Activated naive CD8-positive, alpha-beta T cell treated with anti-CD3 and anti-CD28 coated beads, Interleukin-2, amount 10 ng/mL, durations not matched to agents 7 days and 5 days (primary cell): ENCODE measurements around the gene SH3BP5. TPM values are rescaled to one million over a fixed set of nuclear protein-coding genes. Genes with fewer than 3 reads are reported as not detected.

ENCODE experiments used
- ATAC-seq: fragments of 150-1000 bp; cut with Tn5 transposase; one replicate; pipeline ENCODE4 v1.10.0; 2021; ENCODE audit warnings: low read depth, moderate library complexity
- POLR2A ChIA-PET: fragments of 350-600 bp; sonication (Branson Sonifier 250); formaldehyde crosslinking; loops from one replicate; lab custom pipeline; 2021; ENCODE audit warnings: antibody characterized with exemption; lab: Charles Lee
- DNase-seq: peaks from one replicate; pipeline ENCODE4 v3.0.0; 2021
- H3K27ac Mint-ChIP-seq: one replicate; pipeline ENCODE4 v1.8.0; 2022; ENCODE audit warnings: mild to moderate bottlenecking, mixed read lengths
- H3K27me3 Mint-ChIP-seq: one replicate; pipeline ENCODE4 v1.8.0; 2022; ENCODE audit warnings: mild to moderate bottlenecking, moderate library complexity, mixed read lengths
- H3K36me3 Mint-ChIP-seq: one replicate; pipeline ENCODE4 v1.8.0; 2021; ENCODE audit warnings: mild to moderate bottlenecking, mixed read lengths
- H3K4me1 Mint-ChIP-seq: one replicate; pipeline ENCODE4 v1.8.0; 2021; ENCODE audit warnings: mixed read lengths
- H3K4me3 Mint-ChIP-seq: one replicate; pipeline ENCODE4 v1.8.0; 2022; ENCODE audit warnings: mild to moderate bottlenecking, moderate library complexity, mixed read lengths
- H3K9me3 Mint-ChIP-seq: one replicate; pipeline ENCODE4 v1.8.0; 2021; ENCODE audit warnings: mixed read lengths
- total RNA-seq, 2 experiments: library from RNA; stranded (reverse); gene quantifications; one replicate each; pipeline ENCODE4 v1.2.3, GENCODE V29; 2021

Gene SH3BP5
- total RNA-seq, 2 experiments from 2014 or later = 12.7 to 12.9 TPM

- POLR2A ChIA-PET = no interaction called here
- ATAC-seq = no peak
- peaks cover 26% of the 10 kb centered on the region for H3K36me3 Mint-ChIP-seq
Observed at GRCh38 chr3:15298504-15298903, 33.9 kb downstream of the SH3BP5 start.

GRCh38 chr3:15297608-15298350 lies 34.6 kb downstream of the SH3BP5 start:
- no peak for DNase-seq
- Mint-ChIP-seq H3K27ac (no peak overlapping the region), H3K36me3 (peaks cover 26% of the 10 kb centered on the region), H3K27me3 (peaks cover 5% of the 10 kb centered on the region), H3K4me3 (no peak overlapping the region), H3K4me1 (peaks cover 32% of the 10 kb centered on the region), H3K9me3 (no peaks in the 10 kb centered on the region)
- ATAC-seq = no peak
- POLR2A ChIA-PET = interaction anchor here (0.7 to 1.0 kb wide), 2 partner anchors 35 to 130 kb away, joined by 3 read pairs; partner anchors contain the start of genes EAF1, METTL6 and SH3BP5

More at GRCh38 chr3:15298504-15298903, 33.9 kb downstream of the SH3BP5 start:
- peaks cover 2% of the 10 kb centered on the region for H3K27me3 Mint-ChIP-seq
- no peak overlapping the region for H3K4me3 Mint-ChIP-seq
- no peak overlapping the region for H3K27ac Mint-ChIP-seq
- H3K9me3 Mint-ChIP-seq = no peaks in the 10 kb centered on the region
- peaks cover 29% of the 10 kb centered on the region for H3K4me1 Mint-ChIP-seq
- no peak for DNase-seq

DNA sequence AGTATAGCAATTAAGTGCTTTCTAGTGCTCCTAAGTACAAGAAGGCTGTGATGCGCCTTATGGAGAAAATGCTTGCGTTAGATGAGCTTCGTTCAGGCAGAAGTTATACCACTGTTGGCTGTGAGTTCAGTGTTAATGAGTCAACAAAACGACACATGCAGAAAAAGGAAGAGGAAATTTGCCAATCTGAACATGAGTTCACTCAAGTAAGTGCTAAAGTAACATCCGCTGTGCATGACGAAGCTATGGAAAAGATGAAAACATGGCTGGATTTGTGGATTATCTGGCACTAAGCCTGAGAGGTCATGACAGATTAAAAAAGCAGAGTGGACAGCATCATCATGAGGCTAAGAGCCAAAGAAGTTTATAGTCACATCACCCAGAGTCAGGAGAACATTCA lies 36.9 kb downstream of the SH3BP5 start:
- H3K36me3 Mint-ChIP-seq = peaks cover 22% of the 10 kb centered on the region
- POLR2A ChIA-PET = no interaction called here
- no peak for ATAC-seq
- no peaks in the 10 kb centered on the region for H3K9me3 Mint-ChIP-seq
- H3K27ac Mint-ChIP-seq = no peak overlapping the region
- H3K4me3 Mint-ChIP-seq = no peak overlapping the region
- peaks cover 5% of the 10 kb centered on the region for H3K27me3 Mint-ChIP-seq
- DNase-seq = no peak
- peaks cover 45% of the 10 kb centered on the region for H3K4me1 Mint-ChIP-seq

DNA sequence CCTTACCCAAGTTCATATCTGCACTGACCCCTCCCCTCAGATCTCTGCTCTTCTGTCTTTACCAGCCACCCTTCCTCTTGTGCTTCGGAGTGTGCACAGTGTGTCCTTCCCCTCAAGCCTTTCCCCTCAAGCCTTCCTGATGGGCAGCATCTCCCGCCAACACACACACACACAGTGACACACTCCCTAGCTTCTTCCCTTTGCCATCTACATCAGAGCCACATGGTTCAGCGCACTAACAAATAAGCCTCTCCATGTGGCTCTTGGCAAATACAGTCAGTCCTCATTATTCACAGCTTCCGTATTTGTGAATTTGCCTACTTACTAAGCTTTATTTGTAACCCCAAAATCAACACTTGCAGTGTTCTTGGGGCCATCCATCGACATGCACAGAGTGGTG lies 37.5 kb downstream of the SH3BP5 start:
- Mint-ChIP-seq H3K36me3 (peaks cover 20% of the 10 kb centered on the region), H3K27me3 (peaks cover 6% of the 10 kb centered on the region), H3K27ac (no peak overlapping the region), H3K4me1 (peaks cover 43% of the 10 kb centered on the region), H3K9me3 (no peaks in the 10 kb centered on the region), H3K4me3 (no peak overlapping the region)
- POLR2A ChIA-PET = no interaction called here
- DNase-seq (no peak), ATAC-seq (no peak)

GRCh38 chr3:15292765-15293522 lies 39.4 kb downstream of the SH3BP5 start:
- Mint-ChIP-seq H3K4me1 (peaks cover 44% of the 10 kb centered on the region), H3K27me3 (peaks cover 14% of the 10 kb centered on the region), H3K9me3 (peaks cover 2% of the 10 kb centered on the region), H3K4me3 (peak overlapping the region; percentile 82), H3K36me3 (peaks cover 29% of the 10 kb centered on the region), H3K27ac (no peak overlapping the region)
- DNase-seq (no peak), ATAC-seq (no peak)
- POLR2A ChIA-PET = interaction anchor here (1.1 to 1.3 kb wide), 2 partner anchors 21 to 346 kb away, joined by 3 to 6 read pairs; no protein-coding TSS in a partner anchor

DNA sequence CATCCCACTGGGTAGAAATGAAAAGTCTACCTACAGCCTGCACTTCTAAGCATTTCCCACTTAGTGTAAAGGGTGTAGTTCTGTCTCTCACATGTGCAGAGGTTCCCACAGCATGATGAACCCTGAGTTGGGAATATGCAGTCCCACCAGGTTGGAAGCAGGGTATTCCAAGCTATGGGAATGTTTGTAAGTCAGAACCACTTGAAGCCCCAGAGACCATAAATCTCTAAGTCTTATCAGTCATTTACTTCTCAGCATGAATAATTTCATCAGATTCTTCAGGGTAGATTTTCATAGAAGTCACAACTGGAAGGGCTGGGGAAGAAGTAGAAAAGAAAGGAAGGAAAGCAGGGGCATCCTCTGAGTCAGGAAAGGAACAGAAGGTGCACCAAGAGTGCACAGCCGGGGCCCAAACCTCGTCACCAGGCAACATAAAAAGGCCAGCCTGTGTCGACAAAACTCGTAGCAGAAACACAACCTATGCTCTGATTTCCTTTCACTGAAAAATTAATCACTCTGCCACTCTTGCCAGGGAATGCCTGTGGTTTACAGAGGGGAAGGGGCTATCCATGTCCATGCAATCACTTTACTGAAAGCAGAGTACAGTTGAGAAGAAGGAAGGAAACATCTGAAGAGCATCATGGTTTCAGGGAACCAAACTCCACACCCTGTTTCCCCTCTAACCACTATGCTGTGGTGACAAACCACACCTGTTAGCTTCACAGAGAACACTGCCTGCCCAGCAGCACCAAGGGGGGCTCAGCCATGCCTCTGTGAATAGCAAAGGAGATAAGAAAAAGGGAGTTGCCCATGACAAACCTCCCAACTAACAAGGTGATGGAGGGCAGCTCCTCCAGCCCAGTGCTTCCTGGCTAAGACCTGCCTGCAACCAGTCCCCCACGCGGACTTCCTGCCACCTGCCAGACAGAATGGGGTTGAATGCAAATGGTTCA lies 40.5 kb downstream of the SH3BP5 start:
- H3K4me1 Mint-ChIP-seq = peaks cover 38% of the 10 kb centered on the region
- POLR2A ChIA-PET = interaction anchor here (1.1 to 1.9 kb wide), 4 partner anchors 19 to 345 kb away, joined by 3 to 6 read pairs (median 4); no protein-coding TSS in a partner anchor
- peaks cover 2% of the 10 kb centered on the region for H3K9me3 Mint-ChIP-seq
- DNase-seq (peak; percentile 65), ATAC-seq (peak; percentile 92)
- peaks cover 22% of the 10 kb centered on the region for H3K36me3 Mint-ChIP-seq
- H3K4me3 Mint-ChIP-seq = peak overlapping the region; percentile 82
- H3K27ac Mint-ChIP-seq = peak overlapping the region; percentile 90
- peaks cover 12% of the 10 kb centered on the region for H3K27me3 Mint-ChIP-seq

DNA sequence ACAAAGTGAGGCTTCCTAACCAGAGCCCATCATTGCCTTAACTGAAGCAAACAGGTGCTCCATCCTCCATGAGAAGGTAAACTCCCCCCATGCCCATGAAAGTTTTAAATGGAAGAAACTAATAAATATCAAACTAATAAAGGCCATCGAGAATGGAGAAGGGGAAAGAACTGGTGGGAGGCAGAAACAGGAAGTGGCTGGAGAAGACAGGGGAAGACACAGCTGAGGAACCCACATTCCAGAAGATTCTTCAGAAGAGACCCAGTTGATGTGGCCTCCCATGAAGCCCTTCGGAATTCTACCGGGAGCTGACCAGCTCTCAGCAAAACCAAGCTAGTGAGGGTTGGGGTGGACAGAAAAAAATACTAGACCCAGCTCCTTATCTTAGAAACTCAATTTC lies 41.6 kb downstream of the SH3BP5 start:
- DNase-seq (no peak), ATAC-seq (no peak)
- peaks cover 37% of the 10 kb centered on the region for H3K4me1 Mint-ChIP-seq
- POLR2A ChIA-PET = interaction anchor here (1.9 kb wide), 1 partner anchor 20 kb away, joined by 4 read pairs; no protein-coding TSS in a partner anchor
- H3K27ac Mint-ChIP-seq = peak overlapping the region; percentile 33
- peaks cover 2% of the 10 kb centered on the region for H3K9me3 Mint-ChIP-seq
- H3K4me3 Mint-ChIP-seq = peak overlapping the region; percentile 26
- peaks cover 20% of the 10 kb centered on the region for H3K36me3 Mint-ChIP-seq
- peaks cover 12% of the 10 kb centered on the region for H3K27me3 Mint-ChIP-seq

- H3K27ac Mint-ChIP-seq = no peak overlapping the region
- no peak for DNase-seq
- peaks cover 19% of the 10 kb centered on the region for H3K36me3 Mint-ChIP-seq
- H3K4me3 Mint-ChIP-seq = no peak overlapping the region
- ATAC-seq = no peak
- POLR2A ChIA-PET = no interaction called here
- peaks cover 12% of the 10 kb centered on the region for H3K27me3 Mint-ChIP-seq
- peaks cover 2% of the 10 kb centered on the region for H3K9me3 Mint-ChIP-seq
- H3K4me1 Mint-ChIP-seq = peaks cover 32% of the 10 kb centered on the region
Observed at GRCh38 chr3:15289661-15290060, 42.7 kb downstream of the SH3BP5 start.

DNA sequence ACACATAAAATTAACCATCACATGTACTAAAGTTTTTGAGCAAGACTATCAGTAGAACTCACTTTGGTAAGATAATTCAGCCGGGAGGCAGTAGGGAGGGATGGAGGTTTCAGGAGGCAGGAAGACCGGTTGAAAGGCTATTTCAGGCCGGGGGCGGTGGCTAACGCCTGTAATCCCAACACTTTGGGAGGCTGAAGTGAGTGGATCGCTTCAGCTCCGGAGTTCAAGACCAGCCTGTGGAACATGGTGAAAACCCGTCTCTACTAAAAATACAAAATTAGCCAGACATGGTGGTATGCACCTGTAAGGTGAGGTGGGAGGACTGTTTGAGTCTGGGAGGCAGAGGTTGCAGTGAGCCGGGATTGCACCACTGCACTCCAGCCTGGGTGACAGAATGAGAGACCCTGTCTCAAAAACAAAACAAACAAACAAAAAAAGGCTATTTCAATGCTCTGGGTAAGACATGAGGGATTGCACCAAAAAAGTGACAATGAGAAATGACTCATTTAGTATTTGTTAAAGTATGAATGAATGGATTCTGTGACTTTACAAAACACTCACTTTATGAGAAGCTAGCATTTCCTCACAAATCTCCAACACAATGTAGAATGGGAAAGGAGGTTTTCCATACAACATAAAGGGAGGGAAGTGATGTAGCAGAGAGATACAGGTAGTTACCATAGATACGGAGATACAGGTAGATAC lies 43.9 kb downstream of the SH3BP5 start:
- peaks cover 16% of the 10 kb centered on the region for H3K36me3 Mint-ChIP-seq
- H3K9me3 Mint-ChIP-seq = peaks cover 2% of the 10 kb centered on the region
- no peak overlapping the region for H3K27ac Mint-ChIP-seq
- H3K27me3 Mint-ChIP-seq = peaks cover 12% of the 10 kb centered on the region
- peaks cover 34% of the 10 kb centered on the region for H3K4me1 Mint-ChIP-seq
- no peak for ATAC-seq
- no peak overlapping the region for H3K4me3 Mint-ChIP-seq
- POLR2A ChIA-PET = no interaction called here
- no peak for DNase-seq

DNA sequence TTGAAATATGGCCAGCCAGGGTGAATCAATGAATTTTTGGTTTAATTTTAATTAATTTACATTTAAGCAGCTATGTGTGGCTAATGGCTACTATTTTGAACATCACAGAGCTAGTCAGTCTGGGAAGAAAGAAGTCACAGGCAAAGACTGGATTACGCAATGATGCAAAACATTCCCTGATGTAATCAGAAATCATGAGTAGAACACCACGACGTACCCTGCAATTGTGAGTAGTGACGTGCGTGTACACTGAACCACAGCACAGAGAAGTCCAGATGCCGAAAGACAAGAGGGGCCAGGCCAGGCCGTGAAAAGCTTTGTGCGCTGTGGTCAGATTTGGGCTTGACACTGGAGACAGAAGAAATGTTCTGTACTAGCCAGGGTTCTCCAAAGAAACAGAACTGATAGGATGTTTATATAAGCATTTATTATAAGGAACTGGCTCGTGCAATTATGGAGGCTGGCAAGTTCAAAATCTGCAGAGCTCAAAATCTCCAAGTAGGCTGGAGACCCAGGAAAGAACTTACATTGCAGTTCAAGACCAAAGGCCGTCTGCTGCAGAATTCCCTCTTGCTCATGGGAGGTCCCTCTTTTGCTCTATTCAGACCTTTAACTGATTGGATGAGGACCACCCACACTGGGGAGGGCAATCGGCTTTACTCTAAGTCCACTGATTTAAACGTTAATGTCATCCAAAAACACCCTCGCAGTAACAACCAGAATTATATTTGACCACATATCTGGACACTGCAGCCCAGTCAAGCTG lies 44.6 kb downstream of the SH3BP5 start:
- Mint-ChIP-seq H3K4me3 (no peak overlapping the region), H3K27me3 (peaks cover 9% of the 10 kb centered on the region), H3K36me3 (peaks cover 16% of the 10 kb centered on the region), H3K9me3 (peaks cover 2% of the 10 kb centered on the region), H3K4me1 (peaks cover 30% of the 10 kb centered on the region), H3K27ac (no peak overlapping the region)
- ATAC-seq = no peak
- POLR2A ChIA-PET = interaction anchor here (0.6 kb wide), 1 partner anchor 11 kb away, joined by 3 read pairs; no protein-coding TSS in a partner anchor
- no peak for DNase-seq

GRCh38 chr3:15286022-15286421 lies 46.4 kb downstream of the SH3BP5 start:
- Mint-ChIP-seq H3K27ac (no peak overlapping the region), H3K4me1 (peaks cover 19% of the 10 kb centered on the region)

More at GRCh38 chr3:15286022-15286421, 46.4 kb downstream of the SH3BP5 start:
- POLR2A ChIA-PET = no interaction called here
- Mint-ChIP-seq H3K9me3 (peaks cover 2% of the 10 kb centered on the region), H3K4me3 (no peak overlapping the region), H3K36me3 (peaks cover 13% of the 10 kb centered on the region), H3K27me3 (peaks cover 9% of the 10 kb centered on the region)
- DNase-seq = no peak
- ATAC-seq = no peak
